ENCODE data around the gene SCD.

DNA sequence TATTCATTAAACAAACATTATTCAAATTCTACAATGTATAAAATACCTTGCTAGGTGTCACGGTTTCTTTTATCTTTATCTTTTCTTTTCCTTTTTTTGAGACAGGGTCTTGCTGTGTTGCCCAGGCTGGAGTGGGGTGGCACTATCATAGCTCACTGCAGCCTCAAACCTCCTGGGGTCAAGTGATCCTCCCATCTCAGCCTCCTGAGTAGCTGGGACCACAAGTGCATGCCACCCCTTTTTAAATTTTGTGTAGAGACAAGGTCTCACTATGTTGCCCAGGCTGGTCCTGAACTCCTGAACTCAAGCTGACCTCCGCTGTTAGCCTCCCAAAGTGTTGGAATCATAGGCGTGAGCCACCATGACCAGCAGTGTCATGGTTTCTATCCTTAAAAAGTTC is 42.6 kb upstream of the SCD start:
- TF ChIP-seq, protein P1, sequence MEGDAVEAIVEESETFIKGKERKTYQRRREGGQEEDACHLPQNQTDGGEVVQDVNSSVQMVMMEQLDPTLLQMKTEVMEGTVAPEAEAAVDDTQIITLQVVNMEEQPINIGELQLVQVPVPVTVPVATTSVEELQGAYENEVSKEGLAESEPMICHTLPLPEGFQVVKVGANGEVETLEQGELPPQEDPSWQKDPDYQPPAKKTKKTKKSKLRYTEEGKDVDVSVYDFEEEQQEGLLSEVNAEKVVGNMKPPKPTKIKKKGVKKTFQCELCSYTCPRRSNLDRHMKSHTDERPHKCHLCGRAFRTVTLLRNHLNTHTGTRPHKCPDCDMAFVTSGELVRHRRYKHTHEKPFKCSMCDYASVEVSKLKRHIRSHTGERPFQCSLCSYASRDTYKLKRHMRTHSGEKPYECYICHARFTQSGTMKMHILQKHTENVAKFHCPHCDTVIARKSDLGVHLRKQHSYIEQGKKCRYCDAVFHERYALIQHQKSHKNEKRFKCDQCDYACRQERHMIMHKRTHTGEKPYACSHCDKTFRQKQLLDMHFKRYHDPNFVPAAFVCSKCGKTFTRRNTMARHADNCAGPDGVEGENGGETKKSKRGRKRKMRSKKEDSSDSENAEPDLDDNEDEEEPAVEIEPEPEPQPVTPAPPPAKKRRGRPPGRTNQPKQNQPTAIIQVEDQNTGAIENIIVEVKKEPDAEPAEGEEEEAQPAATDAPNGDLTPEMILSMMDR (IDR thresholded peaks at IDR 0.05) = no peak
- TF ChIP-seq POLR2A (IDR thresholded peaks at IDR 0.05) = no peak

Measured in adrenal gland (tissue), 5 donors.